Measurements from ENCODE around the gene TNNC1.

TNNC1 gene

GRCh38 chr3:52441772-52442332 is 12.0 kb downstream of the TNNC1 start:
- FAIRE-seq, result no peak

- FAIRE-seq, result no peak
These were observed 12.6 kb downstream of the TNNC1 start for GRCh38 chr3:52441091-52441771.

- FAIRE-seq, result no peak
These were observed 13.2 kb downstream of the TNNC1 start for GRCh38 chr3:52440671-52441070.

GRCh38 chr3:52440249-52440551 is 13.6 kb downstream of the TNNC1 start:
- no peak for FAIRE-seq

GRCh38 chr3:52439426-52440248 is 14.2 kb downstream of the TNNC1 start:
- no peak for FAIRE-seq

GRCh38 chr3:52438579-52439425 is 15.0 kb downstream of the TNNC1 start:
- no peak for FAIRE-seq

GRCh38 chr3:52438104-52438376 is 15.8 kb downstream of the TNNC1 start:
- no peak for FAIRE-seq

GRCh38 chr3:52437326-52438103 is 16.3 kb downstream of the TNNC1 start:
- no peak for FAIRE-seq

- no peak for FAIRE-seq
These were observed 17.2 kb downstream of the TNNC1 start for GRCh38 chr3:52436500-52437149.

- FAIRE-seq, result no peak
These were observed 18.4 kb downstream of the TNNC1 start for GRCh38 chr3:52435246-52436101.

- FAIRE-seq, result no peak
These were observed 19.2 kb downstream of the TNNC1 start for GRCh38 chr3:52434491-52435115.

GRCh38 chr3:52433996-52434479 is 19.8 kb downstream of the TNNC1 start:
- no peak for FAIRE-seq

- FAIRE-seq, result no peak
These were observed 20.4 kb downstream of the TNNC1 start for GRCh38 chr3:52433328-52433995.

- no peak for FAIRE-seq
These were observed 21.1 kb downstream of the TNNC1 start for GRCh38 chr3:52432691-52433141.

GRCh38 chr3:52432225-52432624 is 21.6 kb downstream of the TNNC1 start:
- no peak for FAIRE-seq

GRCh38 chr3:52431459-52432223 is 22.2 kb downstream of the TNNC1 start:
- no peak for FAIRE-seq

- FAIRE-seq, result no peak
These were observed 23.4 kb downstream of the TNNC1 start for GRCh38 chr3:52430416-52430810.

- FAIRE-seq, result no peak
These were observed 23.9 kb downstream of the TNNC1 start for GRCh38 chr3:52429779-52430415.
